Measurements from ENCODE around the gene FAM110D.

Gene FAM110D

DNA sequence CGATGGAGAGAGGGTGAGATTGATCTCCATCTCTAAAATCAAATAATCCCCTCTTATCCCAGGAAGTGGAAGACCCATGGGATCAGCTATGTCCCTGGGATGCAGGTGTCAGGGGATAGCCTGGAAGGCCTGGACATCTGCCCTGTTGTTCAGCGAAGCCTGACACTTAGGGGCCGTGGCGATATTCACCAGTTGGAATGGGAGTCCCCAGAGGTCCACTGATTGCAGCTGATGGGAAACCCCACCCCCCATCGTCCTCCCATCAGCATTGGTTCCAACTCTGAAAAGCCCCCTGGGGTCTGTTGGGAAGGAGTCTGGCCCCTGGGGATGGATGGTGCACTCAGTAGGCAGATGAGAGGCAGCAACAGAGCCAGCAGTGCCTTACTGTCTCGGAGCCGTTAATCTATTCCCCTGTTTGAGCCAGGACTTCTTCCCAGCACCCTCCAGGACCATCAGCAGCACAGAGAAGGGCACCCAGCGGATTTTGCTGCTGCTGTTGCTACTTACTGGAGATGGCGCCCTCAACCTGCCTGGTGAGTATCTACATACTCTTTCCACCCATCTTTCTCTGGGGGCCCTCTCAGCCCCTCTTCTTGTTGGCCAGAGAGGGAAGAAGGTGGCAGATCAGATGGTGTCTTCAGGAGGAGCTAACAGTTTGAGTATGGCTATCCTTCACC is 44.9 kb downstream of the FAM110D start:
- Histone ChIP-seq H3K4me3 (ENCODE audit: low read length) (no peak overlapping the region), H3K36me3 (ENCODE audit: control insufficient read depth, insufficient read depth, low read length, severe bottlenecking) (no peaks in the 10 kb centered on the region), H3K9me3 (ENCODE audit: control insufficient read depth, low read length) (no peaks in the 10 kb centered on the region), H3K4me1 (ENCODE audit: control insufficient read depth, insufficient read depth, low read length) (peaks cover 4% of the 10 kb centered on the region), H3K9ac (ENCODE audit: low read length) (no peak overlapping the region), H3K27me3 (replicated peaks; ENCODE audit: control insufficient read depth, insufficient read depth, low read length) (peaks cover 49% of the 10 kb centered on the region)
- no peak for DNase-seq (ENCODE audit: low read depth)

GRCh38 chr1:26210147-26210870 is 51.4 kb downstream of the FAM110D start:
- Histone ChIP-seq H3K9me3 (ENCODE audit: control insufficient read depth, low read length) (no peaks in the 10 kb centered on the region), H3K4me3 (ENCODE audit: low read length) (no peak overlapping the region), H3K27me3 (replicated peaks; ENCODE audit: control insufficient read depth, insufficient read depth, low read length) (peaks cover 29% of the 10 kb centered on the region), H3K9ac (ENCODE audit: low read length) (no peak overlapping the region), H3K36me3 (ENCODE audit: control insufficient read depth, insufficient read depth, low read length, severe bottlenecking) (no peaks in the 10 kb centered on the region), H3K4me1 (ENCODE audit: control insufficient read depth, insufficient read depth, low read length) (no peaks in the 10 kb centered on the region)
- no peak for DNase-seq (ENCODE audit: low read depth)

- no peak overlapping the region for H3K4me3 ChIP-seq (ENCODE audit: low read length)
- H3K4me1 ChIP-seq (ENCODE audit: control insufficient read depth, insufficient read depth, low read length) = no peaks in the 10 kb centered on the region
- no peaks in the 10 kb centered on the region for H3K36me3 ChIP-seq (ENCODE audit: control insufficient read depth, insufficient read depth, low read length, severe bottlenecking)
Observed at GRCh38 chr1:26212726-26213125, 53.8 kb downstream of the FAM110D start.

DNA sequence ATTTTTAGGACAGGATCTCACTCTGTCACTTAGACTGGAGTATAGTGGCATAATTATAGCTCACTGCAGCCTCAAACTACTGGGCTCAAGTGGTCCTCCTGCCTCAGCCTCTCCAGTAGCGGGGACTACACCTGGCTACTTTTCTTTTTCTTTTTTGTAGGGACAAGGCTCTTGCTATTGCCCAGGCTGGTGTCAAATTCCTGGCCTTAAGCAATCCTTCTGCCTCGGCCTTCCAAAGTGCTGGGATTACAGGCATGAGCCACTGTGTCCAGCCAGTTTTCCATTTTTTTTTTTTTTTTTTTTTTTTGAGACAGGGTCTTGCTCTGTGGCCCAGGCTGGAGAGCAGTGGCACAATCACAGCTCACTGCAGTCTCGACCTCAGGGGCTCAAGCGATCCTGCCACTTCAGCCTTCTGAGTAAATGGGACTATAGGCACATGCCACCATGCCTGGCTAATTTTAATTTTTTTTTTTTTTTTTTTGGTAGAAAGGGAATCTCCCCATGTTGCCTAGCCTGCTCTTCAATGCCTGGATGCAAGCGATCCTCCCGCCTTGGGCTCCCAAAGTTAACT is 54.5 kb downstream of the FAM110D start:
- Histone ChIP-seq H3K9me3 (ENCODE audit: control insufficient read depth, low read length) (no peaks in the 10 kb centered on the region), H3K4me1 (ENCODE audit: control insufficient read depth, insufficient read depth, low read length) (no peaks in the 10 kb centered on the region), H3K9ac (ENCODE audit: low read length) (no peak overlapping the region), H3K27me3 (replicated peaks; ENCODE audit: control insufficient read depth, insufficient read depth, low read length) (peaks cover 43% of the 10 kb centered on the region), H3K36me3 (ENCODE audit: control insufficient read depth, insufficient read depth, low read length, severe bottlenecking) (no peaks in the 10 kb centered on the region), H3K4me3 (ENCODE audit: low read length) (no peak overlapping the region)
- no peak for DNase-seq (ENCODE audit: low read depth)

More at GRCh38 chr1:26212726-26213125, 53.8 kb downstream of the FAM110D start:
- no peak overlapping the region for H3K9ac ChIP-seq (ENCODE audit: low read length)
- H3K27me3 ChIP-seq (replicated peaks; ENCODE audit: control insufficient read depth, insufficient read depth, low read length) = peaks cover 46% of the 10 kb centered on the region
- H3K9me3 ChIP-seq (ENCODE audit: control insufficient read depth, low read length) = no peaks in the 10 kb centered on the region
- no peak for DNase-seq (ENCODE audit: low read depth)
